T1000 (cell line): ENCODE measurements around the gene CHAD.
A peak's percentile ranks its signal among the peaks of the same experiment; 100 is the strongest.

Source experiments
- DNase-seq: peaks from one replicate; lab custom pipeline; 2025; ENCODE audit warnings: mixed read lengths; lab: John Stamatoyannopoulos, UW

CHAD gene

DNA sequence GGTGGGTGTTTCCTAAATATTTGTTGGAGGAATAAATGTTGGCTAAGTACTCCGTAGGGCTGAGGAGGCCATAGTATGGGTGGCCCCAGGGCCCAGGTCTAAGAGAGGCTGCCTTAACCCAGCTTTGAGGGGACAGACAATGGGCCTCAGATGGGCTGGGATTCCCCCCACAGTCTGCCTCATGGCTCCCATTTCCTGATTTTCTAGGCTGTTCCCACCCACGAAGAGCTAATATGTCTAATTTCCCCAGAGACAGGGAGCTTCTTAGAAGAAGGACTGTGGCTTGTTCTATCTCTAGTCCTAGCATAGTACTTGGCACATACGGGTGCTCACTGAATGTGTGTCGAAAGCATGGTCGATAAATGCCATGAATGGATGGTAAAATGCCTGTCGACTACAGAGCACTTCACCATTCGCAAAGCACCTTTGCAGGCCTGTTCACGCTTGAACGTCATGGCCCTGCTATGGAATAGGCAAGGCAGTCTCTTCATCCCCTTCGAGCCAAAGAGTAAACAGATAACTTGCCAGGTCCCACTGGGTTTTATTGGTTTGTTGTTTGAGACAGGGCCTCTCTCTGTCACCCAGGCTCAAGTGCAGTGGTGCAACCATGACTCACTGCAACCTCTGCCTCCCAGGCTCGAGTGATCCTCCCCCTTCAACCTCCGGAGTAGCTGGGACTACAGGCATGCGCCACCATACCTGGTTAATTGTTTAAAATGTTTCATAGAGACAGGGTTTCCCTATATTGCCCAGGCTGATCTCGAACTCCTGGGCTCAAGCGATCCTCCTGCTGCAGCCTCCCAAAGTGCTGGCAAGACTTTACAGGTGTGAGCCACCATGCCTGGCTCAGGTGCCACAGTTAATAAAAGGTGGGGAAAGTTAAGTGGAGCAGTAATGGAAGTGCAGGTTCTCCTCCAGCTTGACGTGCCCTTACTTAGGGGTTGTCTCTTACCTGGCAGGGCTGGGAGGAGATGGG, 9.7 kb downstream of the CHAD start:
- DNase-seq: peak; percentile 38

DNA sequence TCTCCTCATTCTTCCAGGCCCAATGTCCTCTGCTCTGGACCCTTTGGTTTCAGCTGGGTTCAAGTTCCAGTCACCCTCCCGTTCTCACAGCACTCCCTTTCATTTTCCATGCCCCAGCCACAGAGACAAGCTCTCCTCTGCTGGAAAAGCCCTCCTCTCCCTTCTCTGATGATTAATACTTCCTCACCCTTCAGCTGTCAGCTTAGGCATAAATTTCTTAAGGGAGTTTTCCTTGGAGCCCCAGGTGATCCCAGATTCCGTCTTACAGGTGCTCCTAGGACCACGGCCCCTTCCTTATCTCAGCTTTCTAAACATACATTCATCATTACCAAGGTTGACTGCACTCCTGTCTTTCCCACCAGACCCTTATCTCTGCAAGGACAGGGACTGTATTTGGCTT, 10.4 kb downstream of the CHAD start:
- no peak for DNase-seq

DNA sequence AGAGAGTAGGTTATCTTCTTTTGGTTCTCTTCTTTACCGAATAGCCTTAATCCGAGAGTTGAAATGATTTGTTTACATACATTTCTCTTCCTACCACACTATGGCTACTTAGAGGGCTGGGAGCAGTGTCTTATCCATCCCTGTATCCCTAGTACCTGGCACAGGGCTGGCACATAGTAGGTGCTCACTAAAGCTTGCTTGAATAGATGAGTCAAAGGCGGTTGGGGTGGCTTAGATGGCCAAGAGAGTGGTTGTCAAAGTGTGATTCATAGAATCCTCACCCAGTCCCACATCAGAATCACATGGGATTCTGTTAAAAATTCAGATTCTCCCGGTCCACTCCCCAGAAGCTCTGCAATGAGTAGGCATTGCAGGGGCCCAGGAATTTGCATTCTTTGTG, 11.1 kb downstream of the CHAD start:
- DNase-seq: no peak

DNA sequence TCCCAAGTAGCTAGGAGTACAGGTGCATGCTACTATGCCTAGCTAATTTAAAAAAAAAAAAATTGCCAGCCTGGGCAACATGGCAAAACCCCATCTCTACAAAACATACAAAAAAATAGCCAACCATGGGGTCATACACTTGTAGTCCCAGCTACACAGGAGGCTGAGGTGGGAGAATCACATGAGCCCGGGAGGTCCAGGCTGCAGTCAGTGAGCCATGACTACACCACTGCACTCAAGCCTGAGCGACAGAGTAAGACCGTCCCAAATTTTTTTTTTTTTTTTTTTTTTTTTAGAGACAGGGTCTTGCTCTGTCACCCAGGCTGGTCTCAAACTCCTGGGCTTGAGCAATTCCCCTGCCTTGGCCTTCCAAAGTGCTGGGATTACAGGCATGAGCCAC, 14.8 kb downstream of the CHAD start:
- DNase-seq: no peak

DNA sequence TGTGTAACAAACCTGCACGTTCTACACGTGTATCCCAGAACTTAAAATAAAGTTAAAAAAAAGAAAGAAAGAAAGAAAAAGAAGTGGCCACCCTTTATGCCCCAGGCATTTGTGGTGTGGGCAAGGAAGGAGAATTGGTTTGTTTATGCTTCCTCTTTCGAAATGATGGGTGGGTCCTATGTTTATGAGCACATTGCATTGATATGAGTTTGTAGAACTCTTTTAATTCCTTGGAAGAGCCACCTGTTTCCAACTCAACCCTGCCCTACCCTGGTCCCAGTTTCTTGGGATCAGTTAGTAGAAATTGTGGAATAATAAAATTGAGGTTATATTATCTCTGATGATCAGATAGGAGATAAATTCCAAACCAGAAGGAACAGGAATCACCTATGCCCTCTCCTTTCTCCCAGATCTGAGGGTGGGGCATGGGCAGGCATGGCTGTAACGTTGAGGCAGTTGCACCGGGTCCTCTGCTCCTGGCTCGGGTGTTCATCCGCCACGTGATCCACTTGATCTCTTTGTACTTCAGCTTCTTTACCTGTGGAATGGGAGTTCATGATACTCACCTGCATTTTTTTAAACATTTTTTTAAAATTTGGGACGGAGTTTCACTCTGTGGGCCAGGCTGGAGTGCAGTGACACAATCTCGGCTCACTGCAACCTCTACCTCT, 15.9 kb downstream of the CHAD start:
- no peak for DNase-seq

DNA sequence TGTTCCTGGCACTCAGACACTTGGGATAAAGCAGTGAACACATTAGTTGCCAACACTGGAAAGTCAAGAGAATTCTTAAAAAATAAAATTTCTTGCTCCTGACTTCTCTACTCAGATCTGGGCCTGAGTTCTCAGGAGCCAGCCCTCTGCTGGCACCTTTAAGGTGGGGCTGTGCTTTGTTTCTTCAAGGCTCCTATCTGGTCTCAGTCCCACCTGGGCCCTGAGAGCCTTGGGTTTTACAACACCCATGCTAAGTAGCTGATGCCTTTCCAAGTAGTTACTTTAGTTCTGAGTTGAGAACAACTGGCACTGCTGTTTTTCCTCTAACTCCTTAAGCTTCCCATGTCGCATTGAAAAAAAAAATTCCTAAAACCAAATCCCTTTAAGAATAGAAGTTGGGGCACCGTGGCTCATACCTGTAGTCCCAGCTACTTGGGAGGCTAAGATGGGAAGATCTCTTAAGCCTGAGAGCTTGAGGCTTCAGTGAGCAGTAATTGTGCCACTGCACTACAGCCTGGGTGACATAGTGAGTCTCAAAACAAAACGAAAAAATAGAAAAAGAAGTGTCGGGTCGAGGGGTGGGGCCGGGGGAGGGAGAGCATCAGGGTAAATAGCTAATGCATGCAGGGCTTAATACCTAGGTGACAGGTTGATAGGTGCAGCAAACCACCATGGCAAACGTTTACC, 16.6 kb downstream of the CHAD start:
- DNase-seq: no peak

DNA sequence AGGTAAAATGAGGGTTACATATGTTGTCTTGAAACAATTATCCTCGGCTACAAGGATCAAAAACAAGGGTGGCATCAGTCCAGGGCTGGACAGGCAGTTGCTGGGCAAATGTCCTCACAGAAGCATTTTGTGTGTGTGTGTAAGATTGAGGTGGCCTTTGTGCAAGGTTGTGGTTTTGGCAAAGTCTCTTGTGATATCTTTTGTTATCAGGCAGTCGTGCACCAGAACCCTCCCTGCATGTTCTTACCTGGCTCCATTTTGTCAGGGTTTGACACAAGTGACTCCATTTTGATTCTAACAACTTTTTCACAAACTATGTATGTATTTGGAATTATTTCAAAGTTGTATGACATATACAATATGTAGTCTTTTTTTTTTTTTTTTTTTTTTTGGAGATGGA, 20.0 kb downstream of the CHAD start:
- no peak for DNase-seq

DNA sequence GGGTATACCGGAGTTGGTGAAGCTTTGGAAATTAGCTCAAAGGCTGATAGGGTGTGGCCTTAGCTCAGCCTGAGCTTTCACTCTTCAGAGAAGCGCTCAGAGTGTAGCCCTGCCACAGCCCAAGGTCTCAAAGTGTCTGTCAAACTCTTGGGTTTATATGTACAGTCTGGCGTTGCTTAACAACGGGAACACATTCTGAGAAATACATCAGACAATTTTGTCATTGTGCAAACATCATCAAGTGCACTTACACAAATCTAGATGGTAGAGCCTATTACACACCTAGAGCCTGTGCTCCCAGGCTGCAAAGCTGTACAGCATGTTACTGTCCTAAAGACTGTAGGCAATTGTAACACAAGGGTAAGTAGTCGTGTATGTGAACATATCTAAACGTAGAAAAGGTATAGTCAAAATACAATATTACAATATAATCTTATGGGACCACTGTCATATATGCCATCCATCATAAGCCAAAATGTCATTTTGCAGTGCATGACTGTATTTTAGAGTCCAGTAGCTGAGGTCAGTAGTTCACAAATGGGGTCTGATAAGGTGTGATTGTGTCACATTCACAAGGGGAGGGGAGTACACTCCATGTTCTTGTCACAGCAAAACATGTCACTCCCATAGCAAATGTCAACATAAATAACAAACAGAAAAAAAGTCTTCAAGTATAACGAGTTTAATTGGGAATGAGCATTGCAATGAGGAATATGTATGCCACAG, 20.6 kb downstream of the CHAD start:
- DNase-seq: no peak

DNA sequence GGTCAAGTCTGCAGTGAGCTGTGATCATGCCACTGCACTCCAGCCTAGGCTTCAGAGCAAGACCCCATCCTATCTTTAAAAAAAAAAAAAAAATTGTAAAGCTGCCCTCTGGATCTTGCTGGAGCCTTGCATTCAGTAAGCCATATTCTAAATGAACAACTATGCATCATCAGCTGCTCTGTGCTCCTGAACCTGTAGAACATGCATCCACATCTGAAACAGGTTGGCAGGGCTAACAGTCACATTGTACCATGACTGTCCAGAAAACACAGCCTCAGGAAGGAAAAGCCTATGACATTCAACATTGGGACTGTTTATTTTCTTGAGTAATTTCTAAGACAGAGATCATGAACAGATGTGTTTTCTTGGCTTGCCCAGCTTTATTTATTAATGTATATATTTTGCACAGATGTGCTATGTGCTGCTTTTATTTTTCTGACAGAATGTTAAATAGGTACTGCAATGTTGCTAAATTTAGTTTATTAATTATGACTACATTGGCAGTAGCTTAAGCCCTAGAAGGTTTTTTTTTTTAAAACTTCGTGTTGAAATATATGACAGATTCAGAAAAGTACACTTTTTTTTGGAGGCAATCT, 22.9 kb downstream of the CHAD start:
- no peak for DNase-seq

DNA sequence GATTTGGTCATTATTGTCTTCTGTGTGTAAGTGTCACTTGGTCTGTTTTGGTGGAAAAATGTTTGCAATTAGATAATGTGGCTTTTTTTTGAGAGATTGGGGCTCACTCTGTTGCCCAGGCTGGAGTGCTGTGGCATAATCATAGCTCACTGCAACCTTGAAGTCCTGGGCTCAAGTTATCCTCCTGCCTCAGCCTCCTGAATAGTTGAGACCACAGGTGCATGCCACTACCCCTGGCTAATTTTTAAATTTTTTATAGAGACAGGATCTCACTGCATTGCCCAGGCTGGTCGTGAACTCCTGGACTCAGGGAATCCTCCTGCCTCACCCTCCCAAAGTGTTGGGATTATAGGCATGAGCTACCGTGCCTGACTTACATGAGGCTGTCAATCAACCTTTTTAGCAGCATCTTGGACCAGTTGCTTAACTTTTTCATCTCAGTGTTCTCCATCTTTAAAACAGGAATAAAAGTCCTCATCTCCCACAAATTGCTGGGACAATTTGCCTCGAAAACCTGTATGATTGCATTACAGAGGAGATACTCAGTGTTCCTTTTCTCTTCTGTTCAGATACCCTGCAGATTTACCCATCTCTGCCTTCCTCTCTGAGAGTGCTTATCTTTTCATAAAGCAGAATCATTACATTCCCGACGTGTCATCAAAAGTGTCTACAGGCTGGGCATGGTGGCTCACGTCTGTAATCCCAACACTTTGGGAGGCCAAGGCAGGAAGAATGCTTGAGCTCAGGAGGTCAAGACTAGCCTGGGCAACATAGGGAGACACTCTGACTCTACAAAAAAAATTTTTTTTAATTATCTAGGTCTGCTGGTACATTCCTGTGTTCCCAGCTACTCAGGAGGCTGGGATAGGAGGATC, 23.6 kb downstream of the CHAD start:
- DNase-seq: no peak

DNA sequence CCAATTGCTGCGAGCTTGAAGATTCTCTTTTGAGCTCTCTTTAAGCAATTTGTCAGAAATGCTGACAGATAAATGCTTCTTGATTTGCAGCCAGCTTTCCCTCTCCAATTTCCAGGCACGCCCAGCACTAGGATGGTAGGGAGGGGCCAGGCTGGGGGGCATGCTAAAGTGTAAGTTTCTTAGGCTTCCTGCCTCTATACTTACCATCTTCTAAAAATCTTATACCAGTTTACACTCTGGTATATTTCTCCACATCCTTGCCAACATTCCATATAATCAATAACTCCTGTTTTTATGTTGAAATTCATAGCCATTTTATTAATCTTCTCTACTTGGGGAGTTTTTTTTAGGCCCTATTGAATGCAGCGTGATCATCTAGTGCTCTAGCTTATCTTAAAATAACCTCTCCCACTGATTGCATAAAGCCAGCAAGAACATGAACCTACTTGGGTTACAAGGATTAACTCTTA, 25.1 kb downstream of the CHAD start:
- no peak for DNase-seq

DNA sequence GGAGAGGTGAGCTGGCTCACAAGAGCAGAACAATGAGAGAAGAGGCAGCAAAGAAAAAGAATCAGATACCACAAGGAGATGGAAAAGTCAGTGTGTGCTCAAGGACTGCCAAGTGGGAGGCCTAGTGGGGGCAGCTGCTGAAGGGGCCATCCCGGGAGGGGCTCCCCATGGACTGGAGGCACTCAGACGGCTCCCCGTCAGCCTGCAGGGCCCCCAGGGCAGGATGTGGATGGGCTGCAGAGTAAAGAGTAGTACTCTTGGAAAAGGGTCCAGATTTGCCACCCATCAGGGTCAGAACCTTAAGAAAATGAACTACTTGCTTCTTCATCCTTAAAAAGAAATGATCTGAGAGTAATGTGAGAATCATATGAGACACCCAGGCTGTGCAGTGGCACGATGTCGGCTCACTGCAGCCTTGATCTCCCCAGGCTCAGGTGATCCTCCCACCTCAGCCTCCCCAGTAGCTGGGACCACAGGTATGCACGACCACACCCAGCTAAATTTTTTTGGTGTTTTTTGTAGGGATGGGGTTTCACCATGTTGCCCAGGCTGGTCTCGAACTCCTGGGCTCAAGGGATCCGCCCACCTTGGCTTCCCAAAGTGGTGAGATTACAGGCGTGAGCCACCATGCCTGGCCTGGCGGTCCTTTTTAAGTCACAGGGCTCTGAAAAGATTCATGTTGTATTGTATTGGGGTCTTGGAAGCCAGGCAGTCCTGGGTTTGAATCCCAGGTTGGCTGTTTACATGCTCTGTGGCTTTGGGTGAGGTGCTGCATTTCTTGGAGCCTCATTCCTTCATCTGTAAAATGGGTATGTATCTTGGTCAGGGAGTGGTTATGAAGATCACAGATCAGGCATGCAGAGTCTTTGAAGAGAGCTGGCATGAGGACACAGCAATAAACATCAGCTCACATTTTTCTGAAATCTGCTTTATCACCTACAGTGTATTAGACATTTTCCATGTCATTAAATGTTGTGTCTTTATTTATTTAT, 27.5 kb downstream of the CHAD start:
- DNase-seq: no peak

DNA sequence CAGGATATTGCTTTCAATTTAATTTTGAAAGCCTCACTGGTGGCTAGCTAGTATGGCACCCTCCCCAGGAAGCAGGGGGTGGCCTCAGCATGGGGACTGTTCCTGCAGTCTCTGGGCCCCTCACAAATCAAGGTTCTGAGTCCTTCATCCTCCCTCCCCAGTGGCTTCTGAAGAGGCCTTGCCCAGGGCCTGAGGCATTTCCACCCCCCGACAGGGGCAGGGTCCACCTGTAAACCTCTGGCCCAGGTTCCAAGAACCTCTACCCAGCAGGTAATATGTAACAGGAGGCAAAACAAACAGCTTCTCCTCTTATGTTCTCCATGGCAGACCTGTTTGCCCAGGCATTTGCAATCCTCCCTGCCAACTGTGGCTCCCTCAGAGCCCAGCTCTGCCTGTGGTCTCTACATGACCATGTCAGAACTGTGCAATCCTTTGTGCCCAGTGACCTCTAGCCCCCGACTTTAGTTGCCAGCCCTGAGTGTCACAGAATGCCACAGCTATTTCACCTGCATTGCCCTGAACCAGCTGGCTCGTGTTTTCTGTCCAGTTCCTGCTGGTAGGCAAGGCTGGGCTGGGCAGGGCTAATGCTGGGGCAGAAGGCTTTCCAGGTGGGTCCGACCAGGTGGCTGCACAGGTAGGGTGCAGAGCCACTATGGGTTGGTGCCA, 28.4 kb downstream of the CHAD start:
- no peak for DNase-seq

DNA sequence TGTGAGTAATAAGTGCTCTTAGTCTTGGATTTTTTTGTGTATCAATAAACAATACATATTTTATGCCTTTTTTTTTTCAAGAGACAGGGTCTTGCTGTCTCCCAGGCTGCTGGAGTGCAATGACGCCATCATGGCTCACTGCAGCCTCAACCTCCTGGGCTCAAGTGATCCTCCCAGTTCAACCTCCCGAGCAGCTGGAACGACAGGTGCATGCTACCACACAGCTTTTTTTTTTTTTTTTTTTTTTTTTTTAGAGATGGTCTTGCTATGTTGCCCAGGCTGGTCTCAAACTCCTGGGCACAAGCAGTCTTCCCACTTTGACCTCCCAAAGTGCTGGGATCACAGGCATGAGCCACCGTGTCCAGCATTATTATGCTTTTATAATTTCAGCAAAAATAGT, 29.7 kb downstream of the CHAD start:
- no peak for DNase-seq

DNA sequence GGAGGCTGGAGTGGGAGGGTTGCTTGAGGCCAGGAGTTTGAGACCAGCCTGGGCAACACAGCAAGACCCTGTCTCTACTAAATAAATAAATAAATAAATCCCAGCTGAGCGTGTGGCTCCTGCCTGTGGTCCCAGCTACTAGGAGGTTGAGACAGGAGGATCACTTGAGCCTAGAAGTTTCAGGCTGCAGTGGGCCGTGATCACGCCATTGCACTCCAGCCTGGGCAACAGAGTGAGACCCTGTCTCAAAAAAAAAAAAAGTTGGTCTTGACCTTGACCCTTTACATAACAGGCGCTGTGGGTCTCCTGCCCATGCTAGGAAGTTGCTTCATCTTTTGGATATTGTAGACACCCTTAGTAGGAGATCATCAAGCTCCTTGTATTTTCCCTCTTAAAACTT, 31.3 kb downstream of the CHAD start:
- DNase-seq: no peak

DNA sequence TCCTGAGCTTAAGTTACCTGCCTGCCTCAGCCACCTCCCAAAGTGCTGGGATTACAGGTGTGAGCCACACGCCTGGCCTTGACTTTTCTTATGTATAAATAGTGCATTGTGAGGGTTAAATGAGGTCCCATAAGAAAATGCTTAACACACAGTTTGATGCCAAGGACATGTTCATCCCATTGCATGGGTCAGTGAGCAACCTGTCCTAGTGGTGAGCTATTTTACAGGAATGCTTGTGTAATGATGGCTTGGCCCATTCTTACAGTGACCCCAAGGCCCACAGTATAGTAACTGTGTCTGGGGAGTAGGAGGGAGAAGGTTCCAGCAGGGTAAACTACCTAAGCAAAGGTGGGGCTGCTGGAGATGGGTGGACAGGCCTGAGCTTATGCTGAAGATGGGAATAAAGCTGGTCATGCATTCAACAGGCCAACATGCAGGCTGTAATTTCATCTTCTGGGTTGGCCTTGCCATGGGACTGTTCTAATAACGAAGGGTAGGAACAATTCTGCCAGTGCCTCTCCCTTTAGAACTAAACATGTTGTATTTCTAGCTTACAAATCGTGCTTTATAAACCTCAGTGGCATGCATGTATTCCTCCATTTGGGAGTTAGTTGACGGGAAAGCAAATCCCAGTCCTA, 36.4 kb downstream of the CHAD start:
- DNase-seq: no peak

DNA sequence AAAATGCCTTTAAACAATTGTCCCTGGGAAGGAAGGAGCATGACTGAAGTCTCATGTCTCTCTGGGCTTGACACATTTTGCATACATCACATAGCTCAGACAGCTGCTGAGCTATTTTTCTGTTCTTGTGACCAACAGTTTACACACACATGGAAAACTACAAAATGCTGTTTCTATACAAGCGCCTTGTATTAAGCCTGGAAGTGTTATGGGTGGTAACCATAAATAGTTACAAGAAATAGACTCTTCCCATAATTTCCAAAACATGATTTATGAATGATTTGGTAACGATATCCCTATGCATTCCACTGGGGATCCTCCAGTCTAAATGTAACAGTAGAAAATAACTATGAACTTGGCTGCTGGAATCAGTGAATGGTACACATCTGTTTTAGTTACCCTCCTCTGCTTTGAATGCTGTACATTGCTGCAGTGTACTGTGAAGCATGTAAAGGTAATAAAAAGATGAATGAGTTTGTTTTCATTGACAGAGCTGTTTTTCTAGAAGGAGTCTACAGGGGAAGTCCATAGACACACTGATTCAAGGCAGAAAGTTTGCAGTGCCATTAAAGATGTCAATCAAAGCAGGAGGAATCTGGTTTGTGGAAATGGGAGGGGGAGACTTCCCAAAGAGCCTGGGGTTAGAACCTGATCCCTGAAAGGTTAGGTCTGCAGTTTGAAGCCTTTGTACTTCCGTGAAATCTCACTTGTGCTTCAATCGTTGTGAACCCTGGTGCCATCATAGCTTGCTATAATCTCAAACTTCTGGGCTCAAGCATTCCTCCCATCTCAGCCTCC, 37.7 kb downstream of the CHAD start:
- DNase-seq: no peak
